ENCODE data around the gene SLC2A5. TPM values are rescaled to one million over a fixed set of nuclear protein-coding genes. Genes with fewer than 3 reads are reported as not detected.

The SLC2A5 gene
- total and polyA plus RNA-seq, 9 of the 15 experiments (the other 6 are each of a cell fraction or from before 2014, with no cell fraction given): 0.08 TPM; not detected in 8

DNA sequence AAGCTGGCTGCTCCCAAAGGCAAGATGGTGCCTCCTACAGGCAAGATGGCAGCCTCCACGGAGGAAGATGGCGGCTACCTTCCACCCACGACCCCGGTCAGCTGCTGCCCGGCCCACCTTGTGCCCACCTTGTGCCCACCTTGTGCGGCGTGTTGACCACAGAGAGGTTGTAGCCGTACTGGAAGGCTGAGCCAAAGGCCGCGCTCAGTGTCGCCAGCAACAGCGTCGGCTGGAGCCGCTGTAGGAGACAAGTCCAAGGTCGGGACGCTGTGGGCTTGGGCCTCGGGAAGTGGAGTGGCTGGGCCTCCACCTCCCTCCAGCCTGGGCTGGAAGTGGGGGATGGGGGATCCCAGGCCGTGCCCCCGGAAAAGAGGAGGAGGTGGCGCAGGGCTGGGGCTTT, 44.6 kb downstream of the SLC2A5 start (continued):
- TF ChIP-seq, protein P1, sequence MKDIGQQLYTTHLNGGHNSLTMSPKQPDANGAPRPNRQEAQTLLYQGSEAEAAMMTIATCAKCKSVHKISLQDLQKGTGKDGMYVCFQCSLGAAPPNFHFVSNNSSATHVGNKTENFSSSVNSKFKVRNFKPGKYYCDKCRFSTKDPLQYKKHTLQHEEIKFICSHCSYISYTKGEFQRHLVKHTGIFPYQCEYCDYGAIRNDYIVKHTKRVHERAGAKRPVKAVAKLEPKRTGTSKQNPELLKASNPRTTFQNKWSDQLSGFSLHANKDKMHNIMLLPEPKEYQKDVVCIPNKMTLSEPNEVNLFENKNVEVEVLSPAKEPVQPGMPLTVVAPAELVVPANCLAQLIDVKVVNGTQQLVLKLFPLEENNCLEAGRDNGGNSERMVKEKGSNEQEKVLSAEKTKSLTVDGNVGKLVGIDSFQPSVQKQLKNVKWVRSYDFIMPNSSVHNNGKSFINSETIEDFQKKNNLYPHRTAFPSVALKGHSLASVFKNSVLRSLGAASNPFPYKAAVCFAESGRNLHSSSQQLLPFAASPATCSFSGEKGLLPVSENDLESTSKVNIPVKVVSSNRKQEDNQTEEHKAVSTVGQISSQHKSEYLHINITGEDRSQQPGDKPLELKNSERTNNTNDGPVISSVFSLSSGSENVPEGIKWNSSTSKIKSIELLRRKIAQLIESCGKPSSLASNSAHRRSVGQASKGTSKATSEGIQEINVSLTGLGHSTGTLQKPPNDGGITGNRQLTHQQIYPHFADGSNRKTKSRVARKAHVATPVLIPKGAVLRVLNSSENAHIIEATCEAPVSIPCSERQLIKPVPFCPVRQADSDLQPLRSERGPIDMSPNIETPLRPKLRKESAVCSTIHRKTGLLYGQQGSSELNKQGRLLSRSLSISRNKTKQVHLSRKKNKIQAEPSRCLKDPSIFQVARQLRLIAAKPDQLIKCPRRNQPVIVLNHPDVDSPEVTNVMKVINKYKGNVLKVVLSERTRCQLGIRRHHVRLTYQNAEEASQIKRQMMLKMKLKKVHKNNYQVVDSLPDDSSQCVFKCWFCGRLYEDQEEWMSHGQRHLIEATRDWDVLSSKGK (CRISPR knock-in tag; IDR thresholded peaks at IDR 0.05): no peak
- no peak for TF ChIP-seq PRDM10 (IDR thresholded peaks at IDR 0.05; ENCODE audit: partially characterized antibody)
- no peak for TF ChIP-seq ERF (CRISPR knock-in tag; IDR thresholded peaks at IDR 0.05)
- TF ChIP-seq, protein P2, sequence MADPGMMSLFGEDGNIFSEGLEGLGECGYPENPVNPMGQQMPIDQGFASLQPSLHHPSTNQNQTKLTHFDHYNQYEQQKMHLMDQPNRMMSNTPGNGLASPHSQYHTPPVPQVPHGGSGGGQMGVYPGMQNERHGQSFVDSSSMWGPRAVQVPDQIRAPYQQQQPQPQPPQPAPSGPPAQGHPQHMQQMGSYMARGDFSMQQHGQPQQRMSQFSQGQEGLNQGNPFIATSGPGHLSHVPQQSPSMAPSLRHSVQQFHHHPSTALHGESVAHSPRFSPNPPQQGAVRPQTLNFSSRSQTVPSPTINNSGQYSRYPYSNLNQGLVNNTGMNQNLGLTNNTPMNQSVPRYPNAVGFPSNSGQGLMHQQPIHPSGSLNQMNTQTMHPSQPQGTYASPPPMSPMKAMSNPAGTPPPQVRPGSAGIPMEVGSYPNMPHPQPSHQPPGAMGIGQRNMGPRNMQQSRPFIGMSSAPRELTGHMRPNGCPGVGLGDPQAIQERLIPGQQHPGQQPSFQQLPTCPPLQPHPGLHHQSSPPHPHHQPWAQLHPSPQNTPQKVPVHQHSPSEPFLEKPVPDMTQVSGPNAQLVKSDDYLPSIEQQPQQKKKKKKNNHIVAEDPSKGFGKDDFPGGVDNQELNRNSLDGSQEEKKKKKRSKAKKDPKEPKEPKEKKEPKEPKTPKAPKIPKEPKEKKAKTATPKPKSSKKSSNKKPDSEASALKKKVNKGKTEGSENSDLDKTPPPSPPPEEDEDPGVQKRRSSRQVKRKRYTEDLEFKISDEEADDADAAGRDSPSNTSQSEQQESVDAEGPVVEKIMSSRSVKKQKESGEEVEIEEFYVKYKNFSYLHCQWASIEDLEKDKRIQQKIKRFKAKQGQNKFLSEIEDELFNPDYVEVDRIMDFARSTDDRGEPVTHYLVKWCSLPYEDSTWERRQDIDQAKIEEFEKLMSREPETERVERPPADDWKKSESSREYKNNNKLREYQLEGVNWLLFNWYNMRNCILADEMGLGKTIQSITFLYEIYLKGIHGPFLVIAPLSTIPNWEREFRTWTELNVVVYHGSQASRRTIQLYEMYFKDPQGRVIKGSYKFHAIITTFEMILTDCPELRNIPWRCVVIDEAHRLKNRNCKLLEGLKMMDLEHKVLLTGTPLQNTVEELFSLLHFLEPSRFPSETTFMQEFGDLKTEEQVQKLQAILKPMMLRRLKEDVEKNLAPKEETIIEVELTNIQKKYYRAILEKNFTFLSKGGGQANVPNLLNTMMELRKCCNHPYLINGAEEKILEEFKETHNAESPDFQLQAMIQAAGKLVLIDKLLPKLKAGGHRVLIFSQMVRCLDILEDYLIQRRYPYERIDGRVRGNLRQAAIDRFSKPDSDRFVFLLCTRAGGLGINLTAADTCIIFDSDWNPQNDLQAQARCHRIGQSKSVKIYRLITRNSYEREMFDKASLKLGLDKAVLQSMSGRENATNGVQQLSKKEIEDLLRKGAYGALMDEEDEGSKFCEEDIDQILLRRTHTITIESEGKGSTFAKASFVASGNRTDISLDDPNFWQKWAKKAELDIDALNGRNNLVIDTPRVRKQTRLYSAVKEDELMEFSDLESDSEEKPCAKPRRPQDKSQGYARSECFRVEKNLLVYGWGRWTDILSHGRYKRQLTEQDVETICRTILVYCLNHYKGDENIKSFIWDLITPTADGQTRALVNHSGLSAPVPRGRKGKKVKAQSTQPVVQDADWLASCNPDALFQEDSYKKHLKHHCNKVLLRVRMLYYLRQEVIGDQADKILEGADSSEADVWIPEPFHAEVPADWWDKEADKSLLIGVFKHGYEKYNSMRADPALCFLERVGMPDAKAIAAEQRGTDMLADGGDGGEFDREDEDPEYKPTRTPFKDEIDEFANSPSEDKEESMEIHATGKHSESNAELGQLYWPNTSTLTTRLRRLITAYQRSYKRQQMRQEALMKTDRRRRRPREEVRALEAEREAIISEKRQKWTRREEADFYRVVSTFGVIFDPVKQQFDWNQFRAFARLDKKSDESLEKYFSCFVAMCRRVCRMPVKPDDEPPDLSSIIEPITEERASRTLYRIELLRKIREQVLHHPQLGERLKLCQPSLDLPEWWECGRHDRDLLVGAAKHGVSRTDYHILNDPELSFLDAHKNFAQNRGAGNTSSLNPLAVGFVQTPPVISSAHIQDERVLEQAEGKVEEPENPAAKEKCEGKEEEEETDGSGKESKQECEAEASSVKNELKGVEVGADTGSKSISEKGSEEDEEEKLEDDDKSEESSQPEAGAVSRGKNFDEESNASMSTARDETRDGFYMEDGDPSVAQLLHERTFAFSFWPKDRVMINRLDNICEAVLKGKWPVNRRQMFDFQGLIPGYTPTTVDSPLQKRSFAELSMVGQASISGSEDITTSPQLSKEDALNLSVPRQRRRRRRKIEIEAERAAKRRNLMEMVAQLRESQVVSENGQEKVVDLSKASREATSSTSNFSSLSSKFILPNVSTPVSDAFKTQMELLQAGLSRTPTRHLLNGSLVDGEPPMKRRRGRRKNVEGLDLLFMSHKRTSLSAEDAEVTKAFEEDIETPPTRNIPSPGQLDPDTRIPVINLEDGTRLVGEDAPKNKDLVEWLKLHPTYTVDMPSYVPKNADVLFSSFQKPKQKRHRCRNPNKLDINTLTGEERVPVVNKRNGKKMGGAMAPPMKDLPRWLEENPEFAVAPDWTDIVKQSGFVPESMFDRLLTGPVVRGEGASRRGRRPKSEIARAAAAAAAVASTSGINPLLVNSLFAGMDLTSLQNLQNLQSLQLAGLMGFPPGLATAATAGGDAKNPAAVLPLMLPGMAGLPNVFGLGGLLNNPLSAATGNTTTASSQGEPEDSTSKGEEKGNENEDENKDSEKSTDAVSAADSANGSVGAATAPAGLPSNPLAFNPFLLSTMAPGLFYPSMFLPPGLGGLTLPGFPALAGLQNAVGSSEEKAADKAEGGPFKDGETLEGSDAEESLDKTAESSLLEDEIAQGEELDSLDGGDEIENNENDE (IDR thresholded peaks at IDR 0.05; ENCODE audit: low read depth, low read length): no peak
